Occipital lobe (tissue), 2 donors: ENCODE results near the gene MAP7D3. TPM values are rescaled to one million over a fixed set of nuclear protein-coding genes. Genes with fewer than 3 reads are reported as not detected.
"Not testable (repeated sequence)": the region's sequence is repeated elsewhere in the genome, so short reads cannot be mapped to it uniquely, and the experiment has no call there.

Experiments
- DNase-seq: peaks from one replicate; lab custom pipeline; 2025; lab: John Stamatoyannopoulos, UW
- total RNA-seq: library from RNA; depleted of rRNA; stranded (reverse); fragments of >200 nt; gene quantifications from one replicate; pipeline ENCODE4 v1.2.3, GENCODE V29; 2014

MAP7D3 gene
- total RNA-seq, 1 donor from 2014 or later: 1.4 TPM

DNA sequence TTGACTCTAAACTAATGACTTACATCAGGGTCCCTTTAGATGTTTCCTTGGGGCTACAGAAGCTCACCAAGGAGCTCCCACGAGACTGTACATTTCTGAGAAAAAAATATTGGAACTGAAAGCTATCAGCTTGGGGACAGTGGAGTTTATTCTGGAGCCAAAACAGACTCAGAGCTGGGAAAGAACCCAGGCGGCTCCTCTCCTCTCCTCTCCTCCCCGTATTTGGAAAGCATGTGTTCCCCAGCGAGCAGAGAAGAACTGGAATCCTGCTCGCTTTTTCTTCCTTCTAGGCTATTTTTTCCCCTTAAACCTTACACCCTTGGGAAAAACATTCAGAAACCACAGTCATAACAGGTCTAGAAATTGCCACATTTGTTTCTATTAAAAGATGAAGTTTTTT is 4.3 kb upstream of the MAP7D3 start:
- DNase-seq: no peak

GRCh38 chrX:136250191-136251040 is 784 bp downstream of the MAP7D3 start:
- no peak for DNase-seq

DNA sequence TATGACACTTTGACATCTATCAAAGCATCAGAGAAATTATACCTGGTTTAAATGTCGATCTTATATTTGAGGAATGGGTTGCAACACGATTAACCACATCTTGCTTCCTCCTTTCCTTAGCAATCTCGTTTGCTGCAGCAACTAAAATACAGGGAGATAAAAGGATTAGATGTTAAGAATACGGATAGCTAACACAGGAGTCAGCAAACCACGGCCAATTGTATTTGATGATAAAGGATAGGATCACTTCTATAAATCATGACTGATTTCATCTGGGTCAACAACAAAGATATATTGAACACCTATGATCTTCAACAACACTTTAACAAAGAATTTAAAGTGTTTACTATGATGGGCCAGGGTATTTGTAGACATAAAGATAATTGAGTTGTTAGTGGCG is 5.0 kb downstream of the MAP7D3 start:
- DNase-seq: no peak

GRCh38 chrX:136237849-136238248 is 13.4 kb downstream of the MAP7D3 start:
- not testable (repeated sequence) for DNase-seq

DNA sequence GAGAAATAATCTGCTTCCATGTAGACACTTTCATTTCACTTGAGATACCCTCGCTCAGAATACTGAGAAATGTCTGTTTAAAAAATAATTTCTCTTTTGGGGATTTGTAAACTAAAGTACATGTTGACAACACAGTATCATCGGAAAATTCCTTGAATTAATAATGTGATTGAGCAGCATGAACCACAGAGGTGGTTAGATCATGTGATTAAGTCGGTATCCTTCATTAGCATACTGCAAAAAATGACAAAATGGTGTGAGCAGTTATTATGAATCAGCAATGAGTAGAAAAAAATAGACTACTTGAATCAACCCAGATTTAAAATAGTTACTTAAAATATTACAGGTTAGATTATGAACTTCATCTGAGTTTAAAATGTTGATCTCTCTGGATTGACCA is 14.1 kb downstream of the MAP7D3 start:
- DNase-seq: no peak

DNA sequence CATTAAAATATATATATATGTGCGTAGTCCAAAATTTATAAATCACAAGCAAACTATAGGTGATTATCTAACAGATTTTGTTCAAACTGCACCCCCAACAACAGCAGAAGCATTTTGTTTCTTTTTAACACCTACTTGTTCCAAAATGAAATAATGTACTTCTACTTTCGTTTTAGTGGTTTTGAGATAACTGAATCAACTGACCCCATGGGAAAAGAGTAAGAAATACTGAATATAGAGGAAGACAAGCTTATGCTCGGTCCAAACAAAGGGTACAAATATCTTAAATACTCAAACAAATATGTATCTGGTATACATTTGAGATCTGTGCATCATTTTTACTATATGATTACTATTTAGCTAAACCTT is 22.4 kb downstream of the MAP7D3 start:
- DNase-seq: no peak

GRCh38 chrX:136227948-136228838 is 23.0 kb downstream of the MAP7D3 start:
- no peak for DNase-seq

DNA sequence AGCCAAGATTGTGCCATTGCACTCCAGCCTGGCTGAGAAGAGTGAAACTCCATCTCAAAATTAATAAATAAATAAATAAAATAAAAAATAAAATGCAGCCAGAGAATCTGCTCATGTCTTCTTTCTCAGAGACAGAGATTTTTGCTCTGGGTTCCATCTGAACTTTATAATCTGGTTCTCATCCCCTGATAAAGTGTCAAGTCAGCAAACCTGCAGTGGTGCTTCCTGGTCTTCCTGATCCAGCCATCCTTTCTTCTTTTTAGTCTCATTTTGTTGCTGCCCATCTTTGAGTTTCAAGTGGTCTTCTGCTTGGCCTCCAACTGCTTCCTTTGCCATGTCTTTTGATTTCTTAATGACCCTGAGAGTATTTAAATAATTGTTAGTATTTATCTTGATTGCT is 24.1 kb downstream of the MAP7D3 start:
- no peak for DNase-seq

GRCh38 chrX:136221851-136222513 is 29.2 kb downstream of the MAP7D3 start:
- no peak for DNase-seq

- no peak for DNase-seq
These were observed 30.2 kb downstream of the MAP7D3 start for GRCh38 chrX:136220951-136221350.

GRCh38 chrX:136220540-136220939 is 30.7 kb downstream of the MAP7D3 start:
- DNase-seq: no peak

GRCh38 chrX:136219893-136220292 is 31.3 kb downstream of the MAP7D3 start:
- no peak for DNase-seq

DNA sequence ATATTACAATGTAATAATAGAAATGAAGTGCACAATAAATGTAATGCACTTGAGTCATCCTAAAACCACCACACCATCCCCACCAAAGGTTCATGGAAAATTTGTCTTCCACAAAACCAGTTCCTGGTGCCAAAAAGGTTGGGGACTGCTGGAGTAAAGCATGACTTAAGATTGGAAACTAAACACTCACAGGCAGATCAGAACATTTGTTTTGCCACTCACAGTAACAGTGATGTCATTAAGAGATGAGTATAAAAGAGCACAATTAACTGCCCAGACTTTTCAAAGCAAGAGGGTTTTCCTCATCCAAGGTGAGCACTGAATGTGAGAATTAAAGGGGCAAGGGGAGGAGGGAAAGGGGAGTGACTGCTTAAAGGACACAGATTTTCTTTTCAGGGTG is 35.6 kb downstream of the MAP7D3 start:
- DNase-seq: no peak

- no peak for DNase-seq
These were observed 36.6 kb downstream of the MAP7D3 start for GRCh38 chrX:136214551-136214950.

DNA sequence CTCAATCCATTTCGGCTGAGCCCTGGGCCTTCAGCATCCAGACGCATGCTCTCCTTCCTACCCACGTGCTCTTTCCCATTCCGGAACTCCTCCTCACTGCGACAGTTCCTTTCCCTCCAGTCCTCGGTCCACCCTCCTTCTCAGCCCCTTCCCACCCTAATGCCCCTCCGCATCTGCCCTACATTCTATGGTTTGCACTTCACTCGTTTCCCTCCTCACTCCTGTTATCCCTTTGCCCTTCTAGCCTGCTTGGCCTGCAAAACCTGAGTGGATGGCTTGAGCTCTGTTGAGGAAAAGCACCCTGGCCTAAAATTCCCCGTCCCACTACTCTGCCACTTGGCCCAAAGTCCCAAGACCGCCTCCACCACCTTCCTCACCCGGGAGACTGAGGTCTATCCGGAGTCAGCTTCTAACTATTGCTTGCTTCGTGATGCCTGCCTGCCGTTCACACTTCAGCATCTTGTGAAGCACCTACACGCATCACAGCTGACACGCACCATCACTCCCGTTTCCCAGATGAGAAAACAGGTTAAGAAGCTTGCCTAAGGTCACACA is 38.6 kb downstream of the MAP7D3 start:
- no peak for DNase-seq

DNA sequence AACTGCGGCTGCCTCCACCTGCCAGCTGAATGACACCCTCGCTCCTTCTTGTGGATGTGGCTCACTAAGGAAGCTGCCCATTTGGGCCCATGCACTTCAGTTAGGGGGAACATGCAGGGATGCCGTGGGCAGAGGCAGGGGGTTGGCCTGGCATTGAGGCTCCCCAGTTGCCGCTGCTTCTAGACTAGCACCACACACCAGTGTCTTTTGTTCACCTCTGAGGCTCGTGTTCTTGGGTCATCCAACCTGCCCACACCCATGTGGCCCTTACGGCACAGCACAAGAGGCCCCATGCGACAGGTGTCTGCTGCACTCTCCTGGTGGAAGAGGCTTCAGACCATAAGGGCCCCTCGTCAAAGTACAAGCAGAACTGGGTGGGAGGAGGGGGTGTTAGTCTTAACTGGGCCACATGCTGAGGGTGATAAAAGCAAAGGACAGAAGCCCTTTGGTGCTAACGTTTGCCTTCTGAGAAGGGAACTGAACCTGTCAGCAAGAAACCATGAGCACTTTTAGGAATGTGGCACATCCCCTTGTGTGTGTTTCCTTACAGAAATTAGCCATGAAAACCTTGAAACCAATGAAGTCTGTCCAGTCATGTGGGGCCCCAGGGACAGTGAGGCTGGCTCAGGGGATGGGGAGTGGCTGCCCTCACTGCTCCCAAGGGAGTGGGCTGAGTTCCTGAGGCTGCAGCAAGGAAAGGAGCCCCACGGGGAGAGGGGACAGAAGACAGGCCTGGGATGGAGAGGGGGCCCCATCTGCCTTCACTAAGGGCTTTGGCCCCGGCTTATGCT is 39.2 kb downstream of the MAP7D3 start:
- no peak for DNase-seq

GRCh38 chrX:136210806-136211205 is 40.4 kb downstream of the MAP7D3 start:
- DNase-seq: no peak

DNA sequence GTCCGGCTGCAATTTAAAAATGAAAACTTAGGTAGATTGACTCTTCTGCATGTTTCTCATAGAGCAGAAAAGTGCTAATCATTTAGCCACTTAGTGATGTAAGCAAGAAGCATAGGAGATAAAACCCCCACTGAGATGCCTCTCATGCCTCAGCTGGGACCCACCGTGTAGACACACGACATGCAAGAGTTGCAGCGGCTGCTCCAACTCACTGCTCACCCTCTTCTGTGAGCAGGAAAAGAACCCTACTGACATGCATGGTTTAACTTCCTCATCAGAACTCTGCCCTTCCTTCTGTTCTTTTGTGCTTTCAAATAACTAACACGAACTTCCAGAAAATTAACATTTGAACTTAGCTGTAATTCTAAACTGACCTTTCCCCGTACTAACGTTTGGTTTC is 41.0 kb downstream of the MAP7D3 start:
- no peak for DNase-seq

- no peak for DNase-seq
These were observed 41.4 kb downstream of the MAP7D3 start for GRCh38 chrX:136209751-136210150.

DNA sequence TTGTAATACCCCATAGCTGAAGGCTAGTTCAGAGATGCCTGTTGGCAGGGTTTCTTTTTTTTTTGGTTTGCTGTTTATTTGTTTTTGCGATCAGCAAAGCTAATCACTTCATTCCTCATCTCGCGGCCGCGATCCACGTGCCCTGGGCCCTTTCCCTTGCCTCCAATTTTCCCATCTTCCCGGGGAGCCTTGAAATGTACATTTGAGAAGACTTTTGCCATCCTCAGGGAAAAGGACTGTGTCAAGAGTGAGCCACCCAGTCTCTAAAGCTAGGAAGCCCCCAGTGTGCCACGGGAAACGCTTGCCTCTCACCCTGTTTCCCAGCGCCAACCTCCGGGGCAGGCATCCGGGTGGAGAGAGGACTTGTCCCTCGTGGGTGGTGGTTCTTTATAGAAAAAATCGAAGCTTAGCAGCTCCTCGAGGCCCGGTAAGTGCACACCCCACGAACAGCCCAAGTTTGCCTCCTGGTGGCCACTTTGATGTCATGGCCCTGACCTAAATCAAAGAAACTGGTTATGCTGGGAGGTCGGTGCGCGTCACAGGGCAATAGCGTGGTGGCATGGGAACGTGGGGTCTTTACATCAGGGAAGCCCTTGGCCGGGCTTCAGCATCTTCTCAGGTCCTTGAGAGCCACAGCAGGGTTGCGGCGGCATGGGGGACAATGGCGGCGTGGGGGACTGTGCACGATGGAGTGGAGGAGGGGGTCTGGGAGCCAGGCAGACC is 42.0 kb downstream of the MAP7D3 start:
- DNase-seq: no peak
